SKM-1 (cell line): ENCODE measurements around the gene CTNS.
"Not testable (repeated sequence)": the region's sequence is repeated elsewhere in the genome, so short reads cannot be mapped to it uniquely, and the experiment has no call there.

Experiments
- DNase-seq: peaks from one replicate; lab custom pipeline; 2025; ENCODE audit not compliant: unreplicated experiment; lab: John Stamatoyannopoulos, UW

Gene CTNS

GRCh38 chr17:3681565-3681964, 45.0 kb downstream of the CTNS start:
- DNase-seq: no peak

- DNase-seq: no peak
Observed at GRCh38 chr17:3682033-3682432, 45.5 kb downstream of the CTNS start.

DNA sequence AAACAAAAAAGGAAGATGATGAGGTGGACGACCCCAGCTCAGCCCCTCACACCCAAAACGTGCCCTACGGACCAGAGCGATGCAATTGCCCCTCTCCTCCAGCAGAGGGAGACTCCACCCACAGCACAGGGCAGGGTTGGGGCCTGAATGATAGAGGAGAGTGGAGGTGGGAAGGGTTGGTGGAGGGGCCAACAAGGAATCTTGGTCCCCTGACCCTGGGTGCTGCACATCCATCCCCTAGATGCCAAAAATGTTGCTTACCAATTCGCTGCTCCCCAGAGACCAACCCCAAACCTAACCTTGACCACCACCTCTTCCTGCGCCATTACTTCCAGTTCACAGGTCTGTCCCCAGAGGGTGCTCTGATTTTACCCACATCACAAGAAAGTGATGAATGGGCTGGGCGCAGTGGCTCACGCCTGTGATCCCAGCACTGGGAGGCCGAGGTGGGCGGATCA, 46.5 kb downstream of the CTNS start:
- DNase-seq: no peak

GRCh38 chr17:3685174-3685573, 48.6 kb downstream of the CTNS start:
- DNase-seq: no peak

DNA sequence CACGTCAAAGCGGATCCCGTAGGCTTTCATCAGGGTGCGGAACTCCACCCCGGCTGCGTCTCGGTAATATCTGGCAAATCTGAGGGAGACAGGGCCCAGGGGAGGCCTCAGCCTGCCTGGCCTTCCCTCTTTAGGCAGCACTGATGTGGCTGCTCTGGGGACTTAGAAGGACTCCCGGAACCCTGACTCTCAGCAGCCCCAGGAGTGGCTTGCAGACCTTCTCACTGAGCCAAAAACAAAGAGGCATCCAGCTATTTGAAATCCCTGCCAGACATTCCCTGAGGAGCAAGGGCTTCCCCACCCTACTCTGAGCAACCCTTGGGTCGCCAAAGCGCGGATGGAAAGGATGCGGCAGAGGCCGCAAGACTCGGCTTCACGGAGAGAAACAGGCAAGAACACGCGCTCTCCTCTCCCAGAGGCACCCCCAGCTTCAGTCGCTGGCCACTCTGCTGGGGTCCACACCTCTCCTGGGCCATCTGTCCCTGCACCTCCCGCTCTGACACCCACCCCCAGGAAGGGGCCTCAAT, 51.5 kb downstream of the CTNS start:
- no peak for DNase-seq

DNA sequence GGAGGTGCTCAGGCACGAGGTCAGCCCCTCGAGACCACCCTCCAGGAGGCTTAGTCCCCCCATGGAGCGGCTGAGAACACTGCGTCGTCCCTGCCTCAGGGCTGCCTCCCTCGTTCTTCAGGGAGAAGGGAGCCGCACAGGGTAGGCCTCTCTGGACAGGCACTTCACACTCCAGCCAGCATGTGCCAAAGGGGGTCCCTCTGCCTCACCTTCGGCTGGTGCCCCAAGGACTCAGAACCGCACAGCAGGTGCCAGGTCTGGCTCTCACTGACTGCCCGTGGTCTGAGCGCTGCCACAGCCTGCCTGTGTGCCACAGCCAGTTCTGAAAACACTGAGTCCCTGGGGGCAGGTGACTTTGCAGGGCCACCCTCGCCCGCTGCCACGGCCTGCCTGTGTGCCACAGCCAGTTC, 52.3 kb downstream of the CTNS start:
- no peak for DNase-seq

DNA sequence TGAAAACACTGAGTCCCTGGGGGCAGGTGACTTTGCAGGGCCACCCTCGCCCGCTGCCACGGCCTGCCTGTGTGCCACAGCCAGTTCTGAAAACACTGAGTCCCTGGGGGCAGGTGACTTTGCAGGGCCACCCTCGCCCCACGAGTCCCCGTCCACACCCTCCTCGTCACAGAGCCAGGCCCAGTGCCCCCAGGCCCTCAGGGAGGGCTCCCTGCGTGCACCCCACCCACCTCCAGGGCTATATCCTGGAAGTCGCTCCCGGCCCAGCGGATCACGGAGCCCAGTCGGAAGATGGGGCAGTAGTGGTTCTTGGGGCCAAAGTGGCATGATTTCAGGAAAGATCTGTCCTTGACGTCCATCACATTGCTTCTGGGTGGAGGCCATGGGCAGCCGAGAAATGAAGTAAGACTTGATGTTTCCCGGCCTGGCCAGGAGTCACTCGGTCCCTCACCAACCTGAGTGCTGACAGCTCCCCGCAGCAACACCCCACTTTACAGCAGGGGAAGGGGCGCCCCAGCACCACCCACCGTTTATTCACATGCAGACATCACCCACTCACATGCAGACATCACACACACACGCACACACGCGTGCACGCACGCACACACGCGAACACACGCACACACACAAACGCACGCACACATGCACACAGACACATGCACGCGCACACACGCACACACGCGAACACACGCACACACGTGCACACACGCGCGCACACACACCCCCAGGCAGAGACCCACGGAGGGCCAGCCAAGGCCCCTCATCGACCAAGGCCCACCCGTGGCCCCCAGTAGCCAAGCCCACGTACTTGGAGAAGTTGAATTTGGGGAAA, 52.9 kb downstream of the CTNS start:
- no peak for DNase-seq

- no peak for DNase-seq
Observed at GRCh38 chr17:3690094-3690715, 53.6 kb downstream of the CTNS start.

DNA sequence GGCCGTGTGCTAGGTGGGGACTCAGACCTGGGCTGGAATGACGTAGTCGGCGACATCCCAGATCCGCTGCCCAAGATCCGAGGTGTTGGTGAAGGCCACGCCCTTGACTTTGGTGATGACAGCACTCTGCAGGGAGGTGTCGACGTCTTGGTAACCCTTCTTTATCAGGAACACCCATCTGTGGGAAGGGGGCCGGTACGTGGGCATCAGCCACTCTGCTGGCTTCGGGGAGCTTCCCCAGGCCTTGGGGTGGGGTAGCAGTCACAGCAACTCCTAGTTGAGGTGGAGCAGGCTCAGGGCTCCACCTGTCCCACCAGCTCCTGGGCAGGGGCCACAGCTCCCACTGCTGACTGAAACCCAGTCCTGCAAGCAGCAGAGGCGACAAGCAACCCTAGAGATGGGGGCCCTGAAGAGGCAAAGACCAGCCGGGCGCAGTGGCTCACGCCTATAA, 55.1 kb downstream of the CTNS start:
- no peak for DNase-seq

- no peak for DNase-seq
Observed at GRCh38 chr17:3692346-3692745, 55.8 kb downstream of the CTNS start.

GRCh38 chr17:3693141-3693540, 56.6 kb downstream of the CTNS start:
- no peak for DNase-seq

GRCh38 chr17:3693829-3694231, 57.3 kb downstream of the CTNS start:
- DNase-seq: no peak

GRCh38 chr17:3695129-3695722, 58.7 kb downstream of the CTNS start:
- DNase-seq: no peak

- peak; percentile 30 for DNase-seq
Observed at GRCh38 chr17:3695723-3696411, 59.3 kb downstream of the CTNS start, which contains the start of gene P2RX5. Gene P2RX5 (minus strand): TSS chr17:3696155. CDS start chr17:3696005, 150 bp downstream.

DNA sequence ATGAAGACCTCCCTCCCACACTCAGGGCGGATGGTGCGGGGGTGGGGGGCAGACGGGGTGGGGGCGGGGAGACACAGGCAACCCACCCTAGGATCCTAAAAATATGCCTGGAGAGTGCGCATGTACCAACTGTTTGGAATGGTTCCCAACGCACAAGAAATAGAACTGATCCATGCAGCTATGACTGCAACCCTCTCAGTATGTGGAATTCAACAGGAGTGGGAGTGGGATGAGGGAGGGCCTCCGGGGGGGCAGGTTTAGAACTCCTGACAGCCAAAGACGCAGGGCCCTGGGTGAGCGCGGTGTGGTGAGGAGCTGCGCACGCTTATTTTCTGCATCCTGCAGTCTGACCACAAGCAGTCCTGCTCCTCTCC, 60.5 kb downstream of the CTNS start:
- DNase-seq: no peak

- no peak for DNase-seq
Observed at GRCh38 chr17:3698139-3698538, 61.6 kb downstream of the CTNS start.

DNA sequence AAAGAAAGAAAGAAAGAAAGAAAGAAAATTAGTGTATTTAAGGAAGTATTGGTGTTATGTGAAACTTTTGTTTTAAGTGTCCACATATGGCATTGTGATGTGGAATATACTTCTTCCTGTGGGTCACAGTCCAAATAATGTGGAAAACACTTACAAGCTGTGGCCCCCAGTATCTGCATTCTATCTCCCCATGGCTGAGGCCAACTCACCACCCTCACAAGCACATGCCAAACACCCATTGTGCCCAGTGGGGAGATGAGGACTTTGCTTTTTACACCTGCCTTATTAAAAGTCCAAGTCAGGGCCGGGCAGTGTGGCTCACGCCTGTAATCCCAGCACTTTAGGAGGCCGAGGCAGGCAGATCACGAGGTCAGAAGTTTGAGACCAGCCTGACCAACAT, 63.4 kb downstream of the CTNS start:
- no peak for DNase-seq

DNA sequence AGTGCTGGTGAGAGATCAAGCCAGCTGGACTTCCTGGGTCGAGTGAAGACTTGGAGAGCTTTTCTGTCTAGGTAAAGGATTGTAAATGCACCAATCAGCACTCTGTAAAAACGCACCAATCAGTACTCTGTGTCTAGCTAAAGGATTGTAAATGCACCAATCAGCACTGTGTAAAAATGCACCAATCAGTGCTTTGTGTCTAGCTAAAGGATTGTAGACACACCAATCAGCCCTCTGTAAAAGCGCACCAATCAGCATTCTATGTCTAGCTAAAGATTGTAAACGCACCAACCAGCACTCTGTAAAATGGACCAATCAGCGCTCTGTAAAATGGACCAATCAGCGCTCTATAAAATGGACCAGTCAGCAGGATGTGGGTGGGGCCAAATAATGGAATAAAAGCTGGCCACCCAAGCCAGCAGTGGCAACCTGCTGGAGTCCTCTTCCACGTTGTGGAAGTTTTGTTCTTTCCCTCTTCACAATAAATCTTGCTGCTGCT, 65.5 kb downstream of the CTNS start:
- DNase-seq: not testable (repeated sequence)

DNA sequence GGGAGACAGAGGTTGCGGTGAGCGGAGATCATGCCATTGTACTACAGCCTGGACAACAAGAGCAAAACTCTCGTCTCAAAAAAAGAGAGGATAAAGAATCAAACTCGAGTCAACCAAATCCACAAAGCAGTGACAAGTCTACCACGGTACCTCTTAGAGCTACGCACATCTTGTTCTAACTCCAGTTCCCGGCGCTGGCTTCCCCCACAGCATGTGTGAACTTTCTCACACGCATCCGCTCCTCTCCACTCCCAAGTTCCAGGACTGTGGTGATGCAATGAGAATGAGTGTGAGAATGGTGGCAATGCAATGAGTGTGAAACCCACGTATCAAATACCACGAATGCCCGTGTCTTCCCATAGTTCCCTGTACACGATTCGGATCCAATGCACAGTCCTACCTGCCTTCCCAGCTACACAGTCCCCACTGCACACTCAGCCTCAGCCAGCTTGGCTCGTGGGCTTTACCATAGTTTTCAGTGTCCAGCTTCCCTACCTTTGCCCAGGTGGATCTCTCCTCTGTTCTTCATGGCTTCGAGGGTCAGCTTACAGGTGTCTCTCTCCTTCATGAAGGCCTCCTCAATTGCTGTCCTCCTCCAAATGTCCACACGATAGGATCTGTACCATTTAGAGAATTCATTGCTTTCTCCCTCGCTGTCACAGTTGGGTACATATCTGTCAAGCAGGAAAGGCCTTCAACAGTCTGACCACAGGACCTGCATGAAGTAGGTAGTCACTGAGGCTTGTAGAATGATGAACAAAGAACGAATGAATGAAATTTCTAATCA, 68.6 kb downstream of the CTNS start:
- no peak for DNase-seq

GRCh38 chr17:3705718-3705984, 69.1 kb downstream of the CTNS start:
- DNase-seq: not testable (repeated sequence)
